HepG2 (cell line): ENCODE results near the gene CNOT8. TPM values are rescaled to one million over a fixed set of nuclear protein-coding genes. Genes with fewer than 3 reads are reported as not detected.

Experiments used
- ATAC-seq: fragments of 200-7000 bp; cut with Tn5 transposase; 3 replicates; pipeline ENCODE4 v1.9.1; 2020; ENCODE audit warnings: mild to moderate bottlenecking, moderate library complexity
- BruUV-seq: library from RNA; stranded (reverse); fragments of 400-500 nt; replicated peaks from 2 replicates; lab custom pipeline; 2021; lab: Mats Ljungman, UMichigan
- CTCF ChIA-PET: fragments of 300-600 bp; formaldehyde crosslinking; extraction: SDS; loops from one replicate; lab custom pipeline; 2021; ENCODE audit warnings: low total read pairs, inconsistent platforms, low intra/inter-chr PET ratio; lab: Yijun Ruan, JAX
- POLR2A ChIA-PET: fragments of 350-600 bp; sonication (Branson Sonifier 250); formaldehyde crosslinking; loops from one replicate; lab custom pipeline; 2020; ENCODE audit warnings: antibody characterized with exemption, inconsistent platforms; lab: Yijun Ruan, JAX
- DNase-seq: peaks from one replicate; pipeline ENCODE4 v3.0.0-alpha.2; 2015; ENCODE audit warnings: low spot score
- FAIRE-seq: peaks from 3 replicates; lab custom pipeline; 2011; peaks lifted over from hg19 to GRCh38; lab: Jason Lieb, UNC
- H2AFZ ChIP-seq: one replicate; pipeline ENCODE4 v1.6.1; 2011; ENCODE audit warnings: low read length, inconsistent platforms
- H3K27ac ChIP-seq: fragments of 300-600 bp; 3 replicates; pipeline ENCODE4 v1.8.0; 2011; ENCODE audit warnings: mixed run types, mild to moderate bottlenecking, mixed read lengths, low read length, inconsistent platforms; ENCODE audit not compliant: insufficient read depth; ENCODE audit errors: extremely low read length
- H3K27me3 ChIP-seq, 2 experiments: fragments of 200-600 bp in 1 of 2; 2 replicates in 1 of 2; 3 replicates in 1 of 2; pipeline versions ENCODE4 v1.6.0 to v1.8.0; 2011; ENCODE audit warnings: low read length in 2 of 2, mild to moderate bottlenecking in 2 of 2, moderate library complexity in 2 of 2, inconsistent platforms in 1 of 2; ENCODE audit not compliant: insufficient read depth in 2 of 2, control insufficient read depth in 1 of 2
- H3K36me3 ChIP-seq, 2 experiments: fragments of 200-600 bp in 1 of 2; replicated peaks in 1 of 2; 2 replicates in 1 of 2; 3 replicates in 1 of 2; pipeline versions ENCODE4 v1.5.1 to v1.8.0; 2011; ENCODE audit warnings: low read length in 2 of 2, inconsistent platforms in 1 of 2; ENCODE audit not compliant: insufficient read depth in 2 of 2, control insufficient read depth in 1 of 2
- H3K4me1 ChIP-seq: 2 replicates; pipeline ENCODE4 v1.5.1; 2012; ENCODE audit warnings: low read length, inconsistent platforms; ENCODE audit not compliant: insufficient read depth
- H3K4me2 ChIP-seq: 2 replicates; pipeline ENCODE4 v1.6.0; 2011; ENCODE audit warnings: low read depth, low read length, inconsistent platforms
- H3K4me3 ChIP-seq, 3 experiments: fragments of 200-600 bp in 1 of 3; sonication (generic), shearing (Covaris generic) in 1 of 3; replicated peaks in 1 of 3; 2 replicates each; pipeline ENCODE4 v1.5.1; 2011 to 2016; ENCODE audit warnings: low read length in 3 of 3, inconsistent platforms in 2 of 3, low read depth in 2 of 3, mild to moderate bottlenecking in 2 of 3, control low read depth in 1 of 3, mixed read lengths in 1 of 3; ENCODE audit not compliant: insufficient read depth in 1 of 3
- H3K79me2 ChIP-seq: one replicate; pipeline ENCODE4 v1.6.1; 2011; ENCODE audit warnings: low read length, inconsistent platforms; ENCODE audit not compliant: insufficient read depth
- H3K9ac ChIP-seq: 2 replicates; pipeline ENCODE4 v1.6.0; 2011; ENCODE audit warnings: mild to moderate bottlenecking, low read depth, low read length, inconsistent platforms; ENCODE audit not compliant: insufficient read depth
- H3K9me3 ChIP-seq: 2 replicates; pipeline ENCODE4 v1.5.1; 2012; ENCODE audit warnings: mild to moderate bottlenecking, low read length
- H4K20me1 ChIP-seq: 2 replicates; pipeline ENCODE4 v1.6.0; 2011; ENCODE audit warnings: inconsistent platforms, mild to moderate bottlenecking, low read length, moderate library complexity; ENCODE audit not compliant: insufficient read depth
- GATAD2A ChIP-seq: IDR thresholded peaks from 2 replicates; pipeline ENCODE4 v1.6.1; 2016
- NFE2L1 ChIP-seq: sonication (generic); formaldehyde crosslinking; IDR thresholded peaks from 2 replicates; pipeline ENCODE4 v1.4.0; 2020; ENCODE audit warnings: missing genetic modification reagents, mild to moderate bottlenecking, borderline replicate concordance
- NPAS2 ChIP-seq: sonication (generic); formaldehyde crosslinking; IDR thresholded peaks from 2 replicates; pipeline ENCODE4 v1.8.0; 2022; ENCODE audit warnings: mild to moderate bottlenecking, missing genetic modification reagents, borderline replicate concordance
- SMARCC2 ChIP-seq: fragments of 450-650 bp; IDR thresholded peaks from 2 replicates; pipeline ENCODE4 v1.6.1; 2017; ENCODE audit warnings: antibody characterized with exemption, mild to moderate bottlenecking
- ZNF121 ChIP-seq: sonication (generic); formaldehyde crosslinking; IDR thresholded peaks from 2 replicates; pipeline ENCODE4 v1.5.0; 2020; ENCODE audit warnings: mild to moderate bottlenecking, missing genetic modification reagents
- ZNF142 ChIP-seq: sonication (generic); formaldehyde crosslinking; IDR thresholded peaks from 2 replicates; pipeline ENCODE4 v1.4.0; 2020; ENCODE audit warnings: missing genetic modification reagents
- ZNF414 ChIP-seq: sonication (generic); formaldehyde crosslinking; IDR thresholded peaks from 2 replicates; pipeline ENCODE4 v1.5.0; 2020; ENCODE audit warnings: missing genetic modification reagents
- WGBS: methylation state at CpG from one replicate; pipeline ENCODE4 v1.1.6; 2017; ENCODE audit warnings: low lambda C conversion rate; 5-methylcytosine and 5-hydroxymethylcytosine counted together
- in situ Hi-C: cut with HindIII; loops from 2 replicates; pipeline ENCODE4 v1.10.0; 2017; ENCODE audit warnings: low pct_unique_long_range_greater_than_20kb; ENCODE audit not compliant: extremely low pct_ligation_motif_present
- intact Hi-C: fragments of 100-400 bp; cut with micrococcal nuclease; formaldehyde crosslinking; loops from one replicate; pipeline ENCODE4 v1.10.0; 2022; ENCODE audit not compliant: unreplicated experiment
- polyA plus RNA-seq, 8 experiments: library from polyadenylated mRNA; depleted of rRNA in 3 of 8; stranded (reverse) in 7 of 8; unstranded in 1 of 8; fragments of >200 nt; fragmentation: Illumina TruSeq in 4 of 8; extraction: Trizol in 4 of 8; gene quantifications; 2 replicates each; pipeline versions ENCODE4 v1.2.1 to v1.2.3, GENCODE V29; 2011 to 2016; ENCODE audit warnings: low read depth in 4 of 8, missing spikeins in 1 of 8, mixed read lengths in 1 of 8; ENCODE audit not compliant: insufficient read depth in 1 of 8
- total RNA-seq, 5 experiments: library from RNA; depleted of rRNA; stranded (reverse); fragments of >200 nt; fragmentation: Illumina TruSeq; extraction: Trizol; gene quantifications; 2 replicates each; pipeline ENCODE4 v1.2.3, GENCODE V29; 2016; ENCODE audit warnings: low read depth in 1 of 5

The CNOT8 gene
- total and polyA plus RNA-seq, 2 of the 13 experiments (the other 11 are each of a cell fraction or from before 2014, with no cell fraction given), result 37.1 to 74.9 TPM

DNA sequence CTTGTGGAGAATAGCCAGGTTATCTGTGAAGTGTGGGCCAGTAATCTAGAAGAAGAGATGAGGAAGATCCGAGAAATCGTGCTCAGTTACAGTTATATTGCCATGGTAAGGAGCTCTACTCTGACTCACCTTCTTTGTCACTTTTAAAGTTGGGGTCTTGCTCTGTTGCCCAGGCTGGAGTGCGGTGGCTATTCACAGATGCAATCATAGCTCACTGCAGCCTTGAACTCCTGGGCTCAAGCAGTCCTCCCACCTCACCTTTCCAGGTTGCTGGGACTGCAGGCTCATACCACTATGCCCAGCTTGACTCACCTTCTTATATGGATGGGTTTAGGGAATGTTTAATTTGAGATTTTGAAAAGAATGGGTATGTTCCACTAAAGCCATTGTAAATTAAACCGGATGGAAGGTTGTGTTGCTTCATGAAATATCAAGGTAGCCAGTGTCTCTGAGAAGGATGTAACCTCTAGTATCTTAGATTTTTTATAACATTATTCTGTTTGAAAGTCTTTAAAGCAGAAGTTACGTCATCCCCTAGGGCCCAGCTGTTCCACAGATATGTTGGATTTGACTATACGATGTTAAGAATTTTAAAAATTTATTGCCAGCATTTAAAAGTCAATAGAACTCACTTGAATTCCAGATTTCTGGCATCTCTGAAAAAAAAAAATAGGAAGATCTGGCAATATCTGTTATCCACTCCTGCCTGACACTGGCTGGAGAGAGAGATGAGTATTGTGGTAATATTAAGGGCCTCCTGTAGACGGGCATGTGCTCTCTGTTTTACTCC lies 5.1 kb downstream of the CNOT8 start:
- FAIRE-seq (no peak), DNase-seq (no peak), ATAC-seq (no peak)
- in situ Hi-C loops (no loop called here), intact Hi-C loops (no loop called here)
- POLR2A ChIA-PET, result no interaction called here
- peaks cover 0 to 4% of the 10 kb centered on the region in 2 experiments; a peak in 1 of 5 replicates for H3K27me3 ChIP-seq
- 93% methylated on average over 7 of the region's 7 CpGs for WGBS
- no peak overlapping the region for H2AFZ ChIP-seq
- peaks cover 30% of the 10 kb centered on the region for H4K20me1 ChIP-seq
- no peaks in the 10 kb centered on the region for H3K9me3 ChIP-seq
- BruUV-seq, result no TSS peak
- peaks cover 5 to 36% of the 10 kb centered on the region in 2 experiments; a peak in 4 of 5 replicates for H3K36me3 ChIP-seq
- CTCF ChIA-PET, result no interaction called here
- no peak for TF ChIP-seq ZNF414 (CRISPR knock-in tag)
- peak; percentile 95 for TF ChIP-seq ZNF121 (CRISPR knock-in tag)
- no peak for TF ChIP-seq NFE2L1
- no peak for TF ChIP-seq SMARCC2
- no peak overlapping the region for H3K9ac ChIP-seq
- no peak overlapping the region for H3K27ac ChIP-seq
- peak overlapping the region; percentile 7; the same call in 1 of the 2 replicates for H3K4me2 ChIP-seq
- peaks cover 53% of the 10 kb centered on the region for H3K4me1 ChIP-seq
- no peak overlapping the region for H3K4me3 ChIP-seq
- H3K79me2 ChIP-seq, result peaks cover 72% of the 10 kb centered on the region

DNA sequence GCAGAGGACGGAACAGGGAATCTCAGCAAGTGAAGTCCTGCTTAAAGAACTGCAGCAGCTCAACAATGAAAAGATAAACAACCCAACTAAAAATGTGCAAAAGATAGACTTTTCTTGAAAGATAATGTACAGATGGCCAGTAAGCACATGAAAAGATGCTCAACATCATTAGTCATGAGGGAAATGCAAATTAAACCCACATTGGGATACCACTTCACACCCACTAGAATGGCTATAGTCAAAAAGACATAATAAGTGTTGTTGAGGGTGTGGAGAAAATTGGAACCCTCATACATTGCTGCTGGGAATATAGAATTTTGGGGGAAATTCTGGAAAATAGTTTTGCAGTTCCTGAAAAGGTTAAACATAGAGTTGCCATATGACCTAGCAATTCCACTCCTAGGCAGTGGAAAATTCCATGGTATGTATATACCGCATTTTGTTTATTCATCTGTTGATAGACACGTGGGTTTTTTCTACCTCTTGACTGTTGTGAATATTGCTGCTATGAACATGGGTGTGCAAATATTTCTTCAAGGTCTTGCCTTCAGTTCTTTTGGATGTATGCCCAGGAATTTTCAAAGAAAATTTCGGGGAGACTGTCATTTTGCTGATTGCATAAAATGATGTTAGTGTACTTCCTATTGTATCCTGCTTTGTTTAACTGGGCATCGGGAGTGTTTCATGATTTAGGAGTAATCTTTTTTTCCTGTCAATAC lies 7.2 kb downstream of the CNOT8 start:
- no TSS peak for BruUV-seq
- no peaks in the 10 kb centered on the region for H3K27me3 ChIP-seq
- ChIA-PET CTCF (no interaction called here), POLR2A (no interaction called here)
- FAIRE-seq (peak; percentile 23), ATAC-seq (no peak), DNase-seq (peak; percentile 66)
- H3K9me3 ChIP-seq, result no peaks in the 10 kb centered on the region
- in situ Hi-C loops, result no loop called here
- no peak overlapping the region for H3K27ac ChIP-seq
- H3K4me1 ChIP-seq, result peaks cover 49% of the 10 kb centered on the region
- H3K36me3 ChIP-seq, result peaks cover 6 to 45% of the 10 kb centered on the region in 2 experiments
- no peak overlapping the region for H2AFZ ChIP-seq
- no peak overlapping the region for H3K9ac ChIP-seq
- WGBS, result 64% methylated on average over 5 of the region's 5 CpGs
- H3K4me3 ChIP-seq, result no peak overlapping the region
- peaks cover 25% of the 10 kb centered on the region for H4K20me1 ChIP-seq
- no peak overlapping the region for H3K4me2 ChIP-seq
- intact Hi-C loops, result no loop called here
- H3K79me2 ChIP-seq, result peaks cover 51% of the 10 kb centered on the region
- TF ChIP-seq NPAS2 (CRISPR knock-in tag) (no peak), GATAD2A (CRISPR knock-in tag) (peak; percentile 23; the same call in 1 of the 2 replicates), ZNF142 (CRISPR knock-in tag) (no peak)
